Measurements from ENCODE around the gene TPRX2. TPM values are rescaled to one million over a fixed set of nuclear protein-coding genes. Genes with fewer than 3 reads are reported as not detected.
"Not testable (repeated sequence)": the region's sequence is repeated elsewhere in the genome, so short reads cannot be mapped to it uniquely, and the experiment has no call there.

The TPRX2 gene
- total RNA-seq (not detected), polyA plus RNA-seq (not detected)
- long read RNA-seq, donor 1, result 0 reads
- long read RNA-seq, donor 2, result 0 reads

GRCh38 chr19:47858646-47859285, at the start of gene TPRX2:
TPRX2 (plus strand) TSS chr19:47859235; CDS start chr19:47859247, 12 bp downstream.
- peaks cover 0 to 58% (median 3%) of the 10 kb centered on the region in 7 donors for H3K27me3 ChIP-seq (replicated peaks in 1 of 7)
- H3K4me3 ChIP-seq; H3K9me3 ChIP-seq; H3K27ac ChIP-seq; intact Hi-C loops (cut with DNase I; ENCODE audit: low total_unique reads); H3K4me1 ChIP-seq; H3K36me3 ChIP-seq: not testable (repeated sequence)
- WGBS, 5 donors, result 81 to 95% (median 89%) methylated on average over 5 to 9 of the region's 9 CpGs
- DNase-seq, result peak; percentile 45

- H3K36me3 ChIP-seq, result no peaks in the 10 kb centered on the region
- intact Hi-C loops (cut with DNase I; ENCODE audit: low total_unique reads), result no loop called here
- no peak overlapping the region for H3K27ac ChIP-seq
- H3K4me1 ChIP-seq, result no peaks in the 10 kb centered on the region
- no peaks in the 10 kb centered on the region for H3K9me3 ChIP-seq
- peaks cover 0 to 23% (median 2%) of the 10 kb centered on the region in 7 donors for H3K27me3 ChIP-seq (replicated peaks in 1 of 7)
- peak in 10 of 11 experiments; percentile 30 to 73 (median 56) for TF ChIP-seq CTCF (IDR thresholded peaks at IDR 0.05 in 8 of 11, conservative IDR thresholded peaks at IDR 0.05 in 3 of 11)
- TF ChIP-seq POLR2A (IDR thresholded peaks at IDR 0.05), result no peak
- TF ChIP-seq POLR2AphosphoS5 (IDR thresholded peaks at IDR 0.05), result no peak
- no peak overlapping the region for H3K4me3 ChIP-seq
- peak; percentile 88 for DNase-seq
- 36 to 62% (median 41%) methylated on average over 12 to 17 of the region's 17 CpGs for WGBS, 5 donors
These were observed 45.6 kb upstream of the TPRX2 start for GRCh38 chr19:47813304-47813994.

GRCh38 chr19:47813995-47814328, 45.1 kb upstream of the TPRX2 start:
- Histone ChIP-seq H3K4me3 (no peak overlapping the region), H3K36me3 (no peaks in the 10 kb centered on the region), H3K9me3 (no peaks in the 10 kb centered on the region), H3K27me3 (replicated peaks in 1 of 7) (peaks cover 0 to 28% (median 2%) of the 10 kb centered on the region in 7 donors), H3K27ac (no peak overlapping the region), H3K4me1 (no peaks in the 10 kb centered on the region)
- no peak for DNase-seq
- intact Hi-C loops (cut with DNase I; ENCODE audit: low total_unique reads), result no loop called here
- WGBS, 5 donors, result 54 to 64% (median 58%) methylated on average over 7 of the region's 7 CpGs
- no peak for TF ChIP-seq POLR2A (IDR thresholded peaks at IDR 0.05)

- H3K9me3 ChIP-seq; intact Hi-C loops (cut with DNase I; ENCODE audit: low total_unique reads); H3K4me3 ChIP-seq; H3K4me1 ChIP-seq; DNase-seq; H3K36me3 ChIP-seq; H3K27ac ChIP-seq: not testable (repeated sequence)
- peaks cover 0 to 49% (median 9%) of the 10 kb centered on the region in 7 donors for H3K27me3 ChIP-seq (replicated peaks in 1 of 7)
- 89 to 96% (median 94%) methylated on average over 8 of the region's 8 CpGs for WGBS, 5 donors
These were observed 42.8 kb upstream of the TPRX2 start for GRCh38 chr19:47816270-47816669.

GRCh38 chr19:47818221-47818620, 40.8 kb upstream of the TPRX2 start:
- 90 to 97% (median 94%) methylated on average over 1 of the region's 1 CpG for WGBS, 5 donors
- H3K4me3 ChIP-seq; intact Hi-C loops (cut with DNase I; ENCODE audit: low total_unique reads); H3K9me3 ChIP-seq; H3K4me1 ChIP-seq; H3K36me3 ChIP-seq; H3K27ac ChIP-seq; DNase-seq: not testable (repeated sequence)
- peaks cover 0 to 60% (median 12%) of the 10 kb centered on the region in 7 donors for H3K27me3 ChIP-seq (replicated peaks in 1 of 7)

- Histone ChIP-seq H3K36me3 (no peaks in the 10 kb centered on the region), H3K4me3 (no peak overlapping the region), H3K27ac (no peak overlapping the region), H3K27me3 (replicated peaks in 1 of 7) (peaks cover 0 to 56% (median 12%) of the 10 kb centered on the region in 7 donors), H3K9me3 (no peaks in the 10 kb centered on the region), H3K4me1 (no peaks in the 10 kb centered on the region)
- no peak for DNase-seq
- 6 to 12% (median 9%) methylated on average over 10 of the region's 10 CpGs for WGBS, 5 donors
- TF ChIP-seq POLR2AphosphoS5 (IDR thresholded peaks at IDR 0.05) (no peak), CTCF (IDR thresholded peaks at IDR 0.05 in 8 of 11, conservative IDR thresholded peaks at IDR 0.05 in 3 of 11) (no peak), POLR2A (IDR thresholded peaks at IDR 0.05) (no peak)
- intact Hi-C loops (cut with DNase I; ENCODE audit: low total_unique reads), result no loop called here
These were observed 39.2 kb upstream of the TPRX2 start for GRCh38 chr19:47819858-47820257.
